Endothelial cell of umbilical vein (primary cell): ENCODE results near the gene GSX2. TPM values are rescaled to one million over a fixed set of nuclear protein-coding genes. Genes with fewer than 3 reads are reported as not detected.

Source experiments
- BruUV-seq: library from RNA; stranded (reverse); fragments of 400-500 nt; replicated peaks from 2 replicates; lab custom pipeline; 2021; lab: Mats Ljungman, UMichigan
- CTCF ChIA-PET: fragments of 300-600, 350-600 bp; sonication (Branson Sonifier 250); formaldehyde crosslinking; loops from one replicate; lab custom pipeline; 2021; ENCODE audit warnings: antibody characterized with exemption, inconsistent platforms; lab: Charles Lee
- POLR2A ChIA-PET: fragments of 300-600, 350-600 bp; sonication (Branson Sonifier 250); formaldehyde crosslinking; loops from one replicate; lab custom pipeline; 2021; ENCODE audit warnings: antibody characterized with exemption, inconsistent platforms; lab: Charles Lee
- DNase-seq: peaks from one replicate; pipeline ENCODE4 v3.0.0-alpha.2; 2011; ENCODE audit warnings: low read depth, low spot score
- FAIRE-seq: peaks from 2 replicates; lab custom pipeline; 2011; peaks lifted over from hg19 to GRCh38; lab: Jason Lieb, UNC
- H2AFZ ChIP-seq: 2 replicates; pipeline ENCODE4 v1.6.0; 2012; ENCODE audit warnings: low read depth, low read length, control low read depth, inconsistent platforms
- H3K27ac ChIP-seq: 2 replicates; pipeline ENCODE4 v1.5.1; 2011; ENCODE audit warnings: low read depth, mild to moderate bottlenecking, control low read depth, low read length, moderate library complexity; ENCODE audit not compliant: insufficient read depth
- H3K27me3 ChIP-seq, 2 experiments: 2 replicates each; pipeline versions ENCODE4 v1.6.0 to v1.6.1; 2011; ENCODE audit warnings: low read length in 2 of 2, mixed read lengths in 1 of 2; ENCODE audit not compliant: control insufficient read depth in 2 of 2, insufficient read depth in 2 of 2
- H3K36me3 ChIP-seq, 2 experiments: 2 replicates in 1 of 2; 3 replicates in 1 of 2; pipeline ENCODE4 v1.5.1; 2011; ENCODE audit warnings: low read length in 2 of 2, mild to moderate bottlenecking in 1 of 2, moderate library complexity in 1 of 2; ENCODE audit not compliant: control insufficient read depth in 2 of 2, insufficient read depth in 2 of 2; ENCODE audit errors: extremely low read depth in 1 of 2
- H3K4me1 ChIP-seq: 3 replicates; pipeline ENCODE4 v1.5.1; 2011; ENCODE audit warnings: mild to moderate bottlenecking, low read length; ENCODE audit not compliant: control insufficient read depth, insufficient read depth; ENCODE audit errors: extremely low read depth
- H3K4me2 ChIP-seq: 2 replicates; pipeline ENCODE4 v1.6.1; 2011; ENCODE audit warnings: low read length, control low read depth, mixed read lengths; ENCODE audit not compliant: insufficient read depth
- H3K4me3 ChIP-seq, 3 experiments: fragments of 200-600 bp in 1 of 3; sonication (generic), shearing (Covaris generic) in 1 of 3; replicated peaks in 1 of 3; 2 replicates each; pipeline ENCODE4 v1.5.1; 2011 to 2016; ENCODE audit warnings: control low read depth in 3 of 3, low read length in 3 of 3, mild to moderate bottlenecking in 2 of 3, inconsistent platforms in 1 of 3, low read depth in 1 of 3, moderate library complexity in 1 of 3; ENCODE audit not compliant: insufficient read depth in 1 of 3
- H3K79me2 ChIP-seq: 2 replicates; pipeline ENCODE4 v1.6.0; 2012; ENCODE audit warnings: low read length, inconsistent platforms; ENCODE audit not compliant: control insufficient read depth, insufficient read depth
- H3K9ac ChIP-seq: replicated peaks from 2 replicates; pipeline ENCODE3; 2011; ENCODE audit warnings: low read length, control low read depth; ENCODE audit not compliant: insufficient read depth; ENCODE audit errors: extremely low read depth
- H3K9me1 ChIP-seq: replicated peaks from 3 replicates; pipeline ENCODE4 v1.6.0; 2011; ENCODE audit warnings: mild to moderate bottlenecking, low read length; ENCODE audit not compliant: control insufficient read depth, insufficient read depth; ENCODE audit errors: extremely low read depth
- H3K9me3 ChIP-seq: replicated peaks from 2 replicates; pipeline ENCODE4 v1.5.1; 2012; ENCODE audit warnings: low read length, inconsistent platforms; ENCODE audit not compliant: control insufficient read depth, insufficient read depth
- H4K20me1 ChIP-seq: replicated peaks from 2 replicates; pipeline ENCODE3; 2011; ENCODE audit warnings: mild to moderate bottlenecking, low read length; ENCODE audit not compliant: control insufficient read depth, insufficient read depth; ENCODE audit errors: extremely low read depth
- CTCF ChIP-seq, 2 donors: IDR thresholded peaks; 1 replicate in 1 of 2; 2 replicates in 1 of 2; pipeline ENCODE4 v1.5.1; 2011; ENCODE audit warnings: low read length in 2 of 2, mild to moderate bottlenecking in 2 of 2, moderate library complexity in 2 of 2, control low read depth in 1 of 2, inconsistent platforms in 1 of 2, low read depth in 1 of 2; ENCODE audit not compliant: insufficient read depth in 1 of 2; ENCODE audit errors: extremely low read depth in 1 of 2
- EZH2 ChIP-seq: IDR thresholded peaks from 2 replicates; pipeline ENCODE4 v1.6.1; 2012; ENCODE audit warnings: borderline replicate concordance, low read depth, mild to moderate bottlenecking, moderate library complexity, low read length, inconsistent platforms; ENCODE audit not compliant: severe bottlenecking
- FOS ChIP-seq: IDR thresholded peaks from 2 replicates; pipeline ENCODE4 v1.6.1; 2011; ENCODE audit warnings: mild to moderate bottlenecking, low read length, moderate library complexity, borderline replicate concordance; ENCODE audit not compliant: insufficient read depth
- GATA2 ChIP-seq: IDR thresholded peaks from 2 replicates; pipeline ENCODE4 v1.7.0; 2011; ENCODE audit warnings: low read depth, mild to moderate bottlenecking, moderate library complexity, mixed read lengths, low read length; ENCODE audit not compliant: insufficient read length, insufficient read depth
- JUN ChIP-seq: IDR thresholded peaks from 2 replicates; pipeline ENCODE4 v1.6.1; 2011; ENCODE audit warnings: borderline replicate concordance, low read depth; ENCODE audit not compliant: insufficient read length, insufficient read depth
- MYC ChIP-seq: IDR thresholded peaks from one replicate; pipeline ENCODE4 v1.6.1; 2011; ENCODE audit warnings: mild to moderate bottlenecking, low read depth, low read length
- POLR2A ChIP-seq: IDR thresholded peaks from 2 replicates; pipeline ENCODE4 v1.6.1; 2012; ENCODE audit warnings: low read depth, mild to moderate bottlenecking, control low read depth, low read length
- POLR2AphosphoS5 ChIP-seq: IDR thresholded peaks from 2 replicates; pipeline ENCODE4 v1.6.1; 2012; ENCODE audit warnings: low read depth, mild to moderate bottlenecking, control low read depth, low read length, moderate library complexity; ENCODE audit not compliant: insufficient read depth
- dilution Hi-C: fragments of 300-500 bp; cut with MboI; formaldehyde crosslinking; loops from one replicate; pipeline ENCODE4 v1.15.0; 2019; ENCODE audit warnings: low sequenced_read_pairs; ENCODE audit not compliant: extremely low pct_ligation_motif_present
- intact Hi-C: fragments of 100-400 bp; cut with micrococcal nuclease; formaldehyde crosslinking; loops from one replicate; pipeline ENCODE4 v1.10.0; 2022
- polyA plus RNA-seq, 4 experiments: library from polyadenylated mRNA; depleted of rRNA in 3 of 4; stranded (reverse) in 3 of 4; unstranded in 1 of 4; fragments of >200 nt; gene quantifications; 2 replicates each; pipeline versions ENCODE4 v1.2.1 to v1.2.3, GENCODE V29; 2011 to 2012; ENCODE audit warnings: missing spikeins in 1 of 4
- total RNA-seq: library from RNA; stranded (reverse); gene quantifications from 2 replicates; pipeline ENCODE4 v1.2.3, GENCODE V29; 2021
- TF ChIP-seq, protein P1 (sequence below): IDR thresholded peaks from 2 replicates; pipeline ENCODE4 v1.6.1; 2011; ENCODE audit not compliant: insufficient read depth, insufficient read length

GSX2 gene
- total and polyA plus RNA-seq, 2 donors (not counting 3 experiments of a cell fraction or from before 2014, with no cell fraction given), result not detected

GRCh38 chr4:54062392-54062791 is 37.6 kb upstream of the GSX2 start:
- Histone ChIP-seq H3K9ac (peak overlapping the region; percentile 97), H4K20me1 (peaks cover 20% of the 10 kb centered on the region), H3K9me1 (no peaks in the 10 kb centered on the region), H3K27me3 (no peaks in the 10 kb centered on the region), H3K9me3 (no peaks in the 10 kb centered on the region), H3K36me3 (peaks cover 0 to 2% of the 10 kb centered on the region in 2 experiments), H3K4me1 (peaks cover 67% of the 10 kb centered on the region), H2AFZ (no peak overlapping the region), H3K79me2 (peaks cover 68% of the 10 kb centered on the region), H3K27ac (peak overlapping the region; percentile 96), H3K4me2 (peak overlapping the region; percentile 98), H3K4me3 (peak overlapping the region; percentile 55 to 98 (median 96))
- no peak for FAIRE-seq
- no TSS peak for BruUV-seq
- POLR2A ChIA-PET, result interaction anchor here (1.2 kb wide), 1 partner anchor 8 kb away, joined by 3 read pairs; no protein-coding TSS in a partner anchor
- DNase-seq, result no peak
- TF ChIP-seq CTCF (IDR thresholded peaks at IDR 0.05; ENCODE audit: extremely low read depth in 1 of 2, insufficient read depth in 1 of 2, low read depth in 1 of 2, low read length in 2 of 2) (no peak), JUN (no peak), POLR2A (no peak), EZH2 (no peak), GATA2 (no peak), FOS (no peak), POLR2AphosphoS5 (no peak), MYC (no peak)
- TF ChIP-seq, protein P1, sequence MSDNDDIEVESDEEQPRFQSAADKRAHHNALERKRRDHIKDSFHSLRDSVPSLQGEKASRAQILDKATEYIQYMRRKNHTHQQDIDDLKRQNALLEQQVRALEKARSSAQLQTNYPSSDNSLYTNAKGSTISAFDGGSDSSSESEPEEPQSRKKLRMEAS, result no peak
- CTCF ChIA-PET, result interaction anchor here (1.0 to 2.9 kb wide), 6 partner anchors 41 to 171 kb away, joined by 3 to 21 read pairs (median 4); no protein-coding TSS in a partner anchor
- dilution Hi-C loops, result no loop called here
- intact Hi-C loops, result no loop called here
